DMS53 (cell line): ENCODE measurements around the gene CAMTA1.

Experiments
- DNase-seq: peaks from one replicate; lab custom pipeline; 2025; lab: John Stamatoyannopoulos, UW

Gene CAMTA1

DNA sequence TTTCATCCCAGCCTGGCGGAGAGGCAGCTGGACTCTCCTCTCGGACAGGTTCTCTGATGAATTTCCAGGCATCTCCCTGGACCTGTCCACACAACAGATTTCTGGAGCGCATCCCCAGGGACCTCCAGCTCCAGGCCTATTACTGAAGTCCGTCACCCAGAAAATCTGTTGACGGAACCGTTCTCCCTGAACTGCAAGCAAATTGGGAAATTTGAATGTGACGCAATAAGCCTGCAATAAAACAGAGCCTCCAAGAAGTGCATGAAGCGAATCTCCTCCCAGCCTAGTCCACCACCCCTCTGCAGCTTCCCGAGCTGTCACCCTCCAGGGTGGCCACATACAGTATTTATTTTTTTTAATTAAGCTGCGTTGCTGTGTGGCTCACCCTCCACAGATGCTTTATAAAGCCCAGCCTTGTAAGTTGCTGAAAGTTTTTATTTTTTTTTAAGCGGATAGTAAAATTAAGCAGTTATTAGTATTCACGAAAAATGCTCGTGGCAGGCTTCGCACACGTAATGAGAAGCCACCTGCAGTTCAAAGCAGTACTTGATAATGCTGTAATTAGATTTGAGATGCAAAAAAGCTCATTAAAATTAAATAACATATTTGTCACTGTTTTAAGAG lies 173.3 kb downstream of the CAMTA1 start:
- DNase-seq: no peak

GRCh38 chr1:6959491-6959890 lies 174.2 kb downstream of the CAMTA1 start:
- no peak for DNase-seq

DNA sequence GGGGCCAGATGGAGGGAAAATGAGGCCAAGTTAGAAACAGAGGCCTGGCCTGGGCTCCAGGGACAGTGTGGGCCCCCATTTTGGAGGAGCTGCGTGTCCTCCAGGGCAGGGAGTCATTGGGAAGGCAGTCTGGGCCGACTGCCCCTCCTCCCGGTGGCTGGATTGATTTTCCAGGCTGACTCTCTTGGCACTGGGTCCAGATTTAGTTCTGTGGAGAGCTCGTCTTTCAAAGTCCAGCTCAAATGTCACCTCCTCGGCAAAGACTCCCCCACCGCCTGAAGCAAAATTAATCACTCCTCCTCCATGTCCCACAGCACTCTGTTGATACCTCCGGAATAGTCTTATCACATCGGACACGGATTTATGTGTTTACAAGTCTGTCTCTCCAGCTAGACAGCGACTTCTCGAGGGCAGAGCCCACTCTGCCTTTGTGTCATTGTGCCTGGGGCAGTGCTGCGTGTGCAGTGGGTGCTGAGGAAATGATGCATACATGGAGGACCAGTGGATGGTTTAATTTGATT lies 175.1 kb downstream of the CAMTA1 start:
- DNase-seq: no peak

DNA sequence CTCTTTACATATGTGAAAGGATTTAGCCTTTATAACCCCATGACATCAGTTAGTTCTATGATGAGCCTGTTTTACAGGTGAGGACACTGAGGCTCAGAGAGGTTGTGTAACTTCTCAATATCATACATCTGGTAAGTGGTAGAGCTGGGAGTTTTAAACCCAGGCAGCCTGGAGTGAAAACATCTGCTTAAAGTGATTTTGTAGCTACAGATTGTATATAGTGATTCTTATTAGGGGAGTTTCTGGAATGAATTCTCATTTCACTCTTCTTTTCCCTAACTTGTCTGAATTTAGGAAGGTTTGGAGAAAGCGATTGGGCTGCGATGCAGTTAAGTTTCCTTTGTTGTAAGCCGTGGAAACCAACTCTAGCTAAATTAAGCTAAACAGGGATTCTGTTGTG lies 175.6 kb downstream of the CAMTA1 start:
- no peak for DNase-seq

GRCh38 chr1:6961289-6961688 lies 176.0 kb downstream of the CAMTA1 start:
- DNase-seq: no peak

GRCh38 chr1:6961905-6962477 lies 176.7 kb downstream of the CAMTA1 start:
- DNase-seq: no peak

DNA sequence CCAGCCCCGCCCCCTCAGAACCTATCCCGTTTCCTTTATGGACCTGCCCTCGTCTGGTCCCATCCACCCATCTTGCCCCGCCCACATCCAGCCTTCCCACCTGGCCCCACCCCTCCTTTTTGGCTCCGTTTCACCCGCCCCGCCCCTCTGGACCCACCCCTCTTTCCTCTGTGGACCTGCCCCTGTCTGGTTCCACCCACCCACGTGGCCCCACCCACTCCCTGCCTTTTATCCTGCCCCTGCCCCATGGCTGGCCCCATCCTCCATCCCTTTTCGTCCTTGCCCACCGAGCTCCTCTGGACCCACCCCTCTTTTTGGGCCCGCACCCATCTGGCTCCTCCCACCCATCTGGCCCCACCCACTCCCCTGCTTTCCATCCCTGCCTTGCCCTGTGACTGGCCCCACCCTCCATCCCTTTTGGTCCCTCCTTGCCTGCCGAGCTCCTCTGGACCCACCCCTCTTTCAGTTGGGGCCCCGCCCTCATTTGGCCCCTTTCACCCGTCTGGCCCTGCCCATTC lies 177.3 kb downstream of the CAMTA1 start:
- DNase-seq: peak; percentile 38

- DNase-seq: peak; percentile 57
Observed at GRCh38 chr1:6962996-6963911, 178.0 kb downstream of the CAMTA1 start.

GRCh38 chr1:6963912-6964307 lies 178.7 kb downstream of the CAMTA1 start:
- DNase-seq: no peak

DNA sequence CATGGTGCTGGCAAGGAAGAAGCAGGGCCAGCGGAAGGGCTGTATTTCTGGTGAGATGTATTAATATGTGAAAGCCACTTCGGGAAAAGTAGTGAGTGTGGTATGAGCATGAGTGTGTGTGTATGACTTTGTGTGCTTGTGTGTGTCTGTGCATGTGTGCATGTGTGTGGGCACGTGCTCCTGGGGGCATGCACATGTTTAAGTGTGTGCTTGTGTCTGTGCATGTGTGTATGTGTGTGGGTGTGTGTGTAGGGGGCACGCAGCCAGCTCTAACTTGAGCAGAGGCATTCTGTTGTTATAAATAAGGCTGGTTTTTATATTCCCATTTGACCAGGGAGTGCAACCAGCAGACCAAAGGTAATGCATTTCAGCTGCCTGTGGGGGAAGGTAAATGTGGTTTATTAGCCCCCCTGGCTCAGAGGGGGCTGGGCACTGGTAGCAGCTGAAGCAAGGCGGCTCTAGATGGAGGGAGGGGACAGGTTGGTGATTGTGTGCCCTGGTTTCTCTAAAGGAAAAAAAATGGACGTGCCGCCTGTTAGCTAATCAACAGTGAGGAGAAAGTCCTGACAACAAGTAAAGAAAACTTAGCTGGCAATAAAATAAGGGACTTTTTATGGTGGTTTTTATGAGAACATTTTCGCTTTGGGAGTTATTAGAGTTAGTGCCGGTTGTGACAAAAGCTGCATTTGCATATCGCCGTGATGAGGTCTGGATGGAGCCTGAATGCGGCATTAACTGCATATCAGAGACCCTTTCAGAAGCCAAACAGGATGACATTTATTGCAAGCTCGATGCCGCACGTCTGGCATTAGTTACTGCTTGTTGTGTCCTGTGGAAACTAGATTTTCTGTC lies 180.1 kb downstream of the CAMTA1 start:
- no peak for DNase-seq

- DNase-seq: no peak
Observed at GRCh38 chr1:6965935-6966241, 180.6 kb downstream of the CAMTA1 start.

DNA sequence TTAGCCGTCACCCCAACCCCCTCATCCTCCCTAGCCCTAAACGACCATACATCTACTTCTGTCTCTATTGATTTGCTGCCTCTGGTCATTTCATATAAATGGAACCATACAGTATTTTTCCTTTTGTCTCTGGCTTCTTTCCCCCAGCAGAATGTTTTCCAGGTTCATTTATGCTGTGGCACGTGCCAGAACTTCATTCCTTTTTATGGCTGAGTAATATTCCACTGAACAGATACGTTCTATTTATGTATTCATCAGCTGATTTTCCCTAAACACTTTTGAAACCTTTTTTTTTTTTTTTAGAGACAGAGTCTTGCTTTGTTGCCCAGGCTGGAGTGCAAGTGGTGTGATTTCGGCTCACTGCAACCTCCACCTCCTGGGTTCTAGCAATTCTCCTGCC lies 181.1 kb downstream of the CAMTA1 start:
- DNase-seq: no peak

DNA sequence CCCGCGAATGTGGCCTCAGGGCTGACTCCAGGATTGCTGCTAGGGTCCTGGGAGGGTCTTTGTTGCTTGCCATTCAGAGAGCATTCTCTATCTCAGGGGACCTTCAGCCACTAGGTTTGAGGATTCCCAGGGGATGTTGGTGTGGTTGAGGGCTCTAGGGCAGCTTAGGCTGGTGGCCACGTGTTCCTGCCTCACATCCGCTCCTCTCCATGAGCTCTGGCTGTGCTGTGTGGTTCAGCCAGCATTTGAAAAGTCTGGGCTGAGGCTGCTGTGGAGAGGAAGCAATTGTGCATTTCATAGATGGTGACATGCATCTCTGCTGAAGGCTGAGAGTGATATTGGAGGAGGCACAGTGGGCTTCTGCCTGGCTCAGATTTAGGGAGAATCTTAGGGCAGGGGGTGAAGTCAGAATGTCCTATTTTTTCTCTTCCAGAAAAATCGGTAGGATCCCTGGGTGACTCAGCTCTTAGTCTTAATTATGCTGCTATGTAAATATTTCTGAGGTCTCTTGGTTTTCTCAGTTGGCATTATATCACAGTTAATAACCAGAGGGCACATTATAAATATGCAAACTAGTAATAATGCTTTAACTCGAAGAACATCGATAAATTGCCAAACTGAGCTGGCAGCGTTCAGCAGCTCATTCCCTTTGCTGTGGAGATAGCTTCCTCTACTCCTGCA lies 182.3 kb downstream of the CAMTA1 start:
- DNase-seq: peak; percentile 14

GRCh38 chr1:6969106-6969505 lies 183.9 kb downstream of the CAMTA1 start:
- DNase-seq: no peak

DNA sequence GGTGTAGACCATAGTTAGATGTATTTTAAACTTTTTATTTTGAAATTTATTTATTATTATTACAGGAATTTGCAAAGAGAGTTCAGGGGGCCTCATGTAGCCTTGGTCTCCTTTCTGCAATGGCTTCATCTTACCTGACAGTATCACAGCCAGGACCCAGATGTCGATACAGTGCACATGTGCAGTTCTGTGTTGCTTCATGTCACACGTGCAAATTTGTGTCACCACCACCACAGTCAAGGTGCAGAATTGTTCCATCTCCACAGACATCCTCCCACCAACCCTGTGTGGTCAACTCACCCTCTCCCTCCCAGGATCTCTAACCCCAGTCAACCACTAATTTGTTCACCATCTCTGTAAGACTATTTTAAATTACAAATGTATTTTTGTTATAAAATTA lies 184.5 kb downstream of the CAMTA1 start:
- no peak for DNase-seq

- DNase-seq: no peak
Observed at GRCh38 chr1:6970221-6970620, 185.0 kb downstream of the CAMTA1 start.

DNA sequence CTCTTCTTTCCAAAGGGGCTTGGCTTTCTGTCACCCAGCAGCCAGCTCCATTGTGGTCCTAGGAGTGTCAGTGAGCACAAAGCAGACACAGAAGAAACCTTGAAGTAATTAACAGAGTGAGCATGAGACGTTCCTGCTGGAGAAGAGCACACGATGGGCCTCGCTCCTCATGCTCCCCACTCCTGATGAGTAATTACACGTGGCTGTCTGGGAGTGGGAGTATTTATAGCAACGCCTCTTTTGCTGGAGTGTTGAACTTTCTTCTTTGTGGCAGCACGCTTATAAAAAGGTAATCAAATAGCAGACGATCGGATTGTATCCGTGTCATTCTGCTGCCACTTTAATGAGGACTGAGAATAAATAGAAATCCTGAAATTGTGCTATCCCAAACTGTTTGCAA lies 185.8 kb downstream of the CAMTA1 start:
- DNase-seq: no peak

DNA sequence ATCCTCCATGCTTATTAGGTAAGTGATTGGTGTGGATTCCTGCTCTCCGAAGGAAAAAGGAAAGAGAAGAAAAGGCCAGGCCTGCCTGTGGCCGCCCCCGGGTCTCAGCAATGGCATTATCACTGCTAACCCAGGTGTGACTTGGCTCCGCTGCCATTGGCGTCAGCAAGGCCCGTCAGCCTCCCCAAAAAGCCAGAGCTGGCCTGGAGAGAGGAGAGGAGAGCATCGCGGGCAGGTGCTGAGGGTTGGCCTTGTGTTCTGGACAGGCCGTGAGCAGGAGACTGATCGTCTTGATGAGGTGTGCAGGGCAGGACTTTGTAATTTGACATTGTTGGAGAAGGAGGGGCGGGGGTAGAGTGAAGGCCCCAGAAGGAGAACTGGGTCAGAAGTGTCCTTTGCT lies 186.4 kb downstream of the CAMTA1 start:
- no peak for DNase-seq

- no peak for DNase-seq
Observed at GRCh38 chr1:6972399-6972798, 187.1 kb downstream of the CAMTA1 start.

DNA sequence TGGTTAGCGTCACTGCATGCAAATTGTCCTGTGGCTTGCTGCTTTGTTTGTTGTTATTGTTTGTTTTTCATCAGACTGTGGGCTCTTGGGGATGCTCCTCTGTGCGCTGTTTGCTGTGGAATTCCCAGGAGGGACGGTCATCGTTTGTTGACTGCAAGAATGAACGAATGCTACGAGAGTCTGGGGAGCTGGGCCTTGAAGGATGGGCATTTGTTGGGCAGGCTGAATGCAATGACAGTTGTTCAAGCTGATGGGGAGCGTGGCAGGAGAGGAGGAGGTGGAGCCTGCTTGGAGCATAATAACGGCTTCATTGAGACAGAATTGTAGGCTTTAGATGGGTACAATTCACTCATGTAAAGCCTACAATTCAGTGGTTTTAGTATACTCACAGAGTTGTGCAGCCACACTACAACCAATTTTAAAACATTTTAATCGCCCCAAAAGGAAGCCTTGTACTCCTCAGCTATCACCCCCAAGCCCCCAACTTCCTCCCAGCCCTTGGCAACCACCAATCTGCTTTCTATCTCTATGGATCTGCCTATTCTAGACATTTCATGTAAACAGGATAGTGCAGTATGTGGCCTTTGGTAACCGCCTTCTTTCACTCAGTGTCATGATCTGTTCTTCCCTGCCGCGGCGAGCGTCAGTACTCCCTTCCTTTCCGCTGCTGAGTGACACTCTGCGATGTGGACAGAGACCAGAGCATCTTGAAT lies 190.2 kb downstream of the CAMTA1 start:
- no peak for DNase-seq

DNA sequence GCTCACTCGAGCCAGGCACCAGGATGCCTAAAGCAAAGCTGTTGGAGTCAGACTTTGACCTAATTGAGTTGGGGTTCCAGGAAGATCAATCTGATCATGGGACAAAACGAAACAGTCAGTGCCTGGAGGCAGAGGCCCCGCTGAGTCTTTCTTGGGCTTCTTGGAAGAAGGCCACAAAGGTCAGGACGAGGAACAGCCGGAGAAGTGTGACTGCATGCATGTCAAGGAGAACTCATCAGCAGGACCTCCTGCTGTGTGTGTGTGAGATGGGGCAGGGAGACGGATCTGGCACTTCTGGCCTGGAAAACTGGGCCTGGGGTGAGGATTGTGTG lies 190.8 kb downstream of the CAMTA1 start:
- DNase-seq: no peak
